Neural cell (in vitro differentiated cells): ENCODE data around the gene ZNF577. TPM values are rescaled to one million over a fixed set of nuclear protein-coding genes. Genes with fewer than 3 reads are reported as not detected.

Source experiments
- H2AFZ ChIP-seq: fragments of 200-600, 300-800 bp; sonication (generic), shearing (Covaris generic); 2 replicates; pipeline ENCODE4 v1.6.0; 2014; ENCODE audit warnings: low read depth, mild to moderate bottlenecking, antibody characterized with exemption, low read length, moderate library complexity
- H3F3A ChIP-seq: fragments of 200-600 bp; shearing (Covaris generic); 2 replicates; pipeline ENCODE4 v1.6.1; 2016; ENCODE audit warnings: mild to moderate bottlenecking, moderate library complexity, mixed read lengths, antibody characterized with exemption, low read length; ENCODE audit not compliant: insufficient read depth, poor library complexity, severe bottlenecking
- H3K27ac ChIP-seq: fragments of 200-600, 300-800 bp; sonication (generic), shearing (Covaris generic); 2 replicates; pipeline ENCODE4 v1.5.1; 2014; ENCODE audit warnings: mild to moderate bottlenecking, low read length, moderate library complexity
- H3K27me3 ChIP-seq: fragments of 300-800, 200-600 bp; sonication (generic), shearing (Covaris generic); 2 replicates; pipeline ENCODE4 v1.6.0; 2014; ENCODE audit warnings: mild to moderate bottlenecking, low read depth, low read length, moderate library complexity; ENCODE audit not compliant: insufficient read depth
- H3K36me3 ChIP-seq: fragments of 300-800, 200-600 bp; sonication (generic), shearing (Covaris generic); 2 replicates; pipeline ENCODE4 v1.5.1; 2014; ENCODE audit warnings: mild to moderate bottlenecking, antibody characterized with exemption, low read length, moderate library complexity; ENCODE audit not compliant: insufficient read depth
- H3K4me2 ChIP-seq: fragments of 300-800, 200-600 bp; sonication (generic), shearing (Covaris generic); 2 replicates; pipeline ENCODE4 v1.6.0; 2014; ENCODE audit warnings: mild to moderate bottlenecking, low read length
- H3K4me3 ChIP-seq: fragments of 300-800, 200-600 bp; sonication (generic), shearing (Covaris generic); 2 replicates; pipeline ENCODE4 v1.5.1; 2014; ENCODE audit warnings: mild to moderate bottlenecking, low read length, moderate library complexity
- H3K79me2 ChIP-seq: fragments of 200-600 bp; shearing (Covaris generic); replicated peaks from 2 replicates; pipeline ENCODE4 v1.6.0; 2014; ENCODE audit warnings: mild to moderate bottlenecking, low read length, moderate library complexity; ENCODE audit not compliant: insufficient read depth
- H3K9ac ChIP-seq: fragments of 300-800, 200-600 bp; sonication (generic), shearing (Covaris generic); 2 replicates; pipeline ENCODE4 v1.6.1; 2016; ENCODE audit warnings: mild to moderate bottlenecking, low read length, mixed read lengths
- H3K9me2 ChIP-seq: fragments of 200-600 bp; shearing (Covaris generic); 2 replicates; pipeline ENCODE4 v1.6.1; 2016; ENCODE audit warnings: mild to moderate bottlenecking, low read length, mixed read lengths; ENCODE audit not compliant: insufficient read depth
- H3K9me3 ChIP-seq: fragments of 200-600, 300-800 bp; sonication (generic), shearing (Covaris generic); 2 replicates; pipeline ENCODE4 v1.6.1; 2016; ENCODE audit warnings: mild to moderate bottlenecking, mixed run types, low read length, moderate library complexity, mixed read lengths
- H4K20me1 ChIP-seq: fragments of 200-600 bp; shearing (Covaris generic); 2 replicates; pipeline ENCODE4 v1.6.1; 2016; ENCODE audit warnings: mild to moderate bottlenecking, mixed run types; ENCODE audit not compliant: insufficient read depth
- EP300 ChIP-seq: fragments of 450-650 bp; conservative IDR thresholded peaks from 2 replicates; pipeline ENCODE4 v1.6.1; 2014; ENCODE audit warnings: antibody characterized with exemption, mild to moderate bottlenecking, moderate library complexity; ENCODE audit not compliant: poor library complexity, severe bottlenecking
- EZH2 ChIP-seq: fragments of 200-600, 300-800 bp; shearing (Covaris generic), sonication (generic); IDR thresholded peaks from 2 replicates; pipeline ENCODE4 v1.6.1; 2014; ENCODE audit warnings: antibody characterized with exemption, low read length, borderline replicate concordance, mild to moderate bottlenecking; ENCODE audit not compliant: insufficient read depth, poor library complexity, severe bottlenecking
- MXI1 ChIP-seq: fragments of 450-650 bp; conservative IDR thresholded peaks from 2 replicates; pipeline ENCODE4 v1.6.1; 2014; ENCODE audit warnings: antibody characterized with exemption, mild to moderate bottlenecking; ENCODE audit not compliant: poor library complexity, severe bottlenecking
- POLR2AphosphoS5 ChIP-seq: IDR thresholded peaks from 2 replicates; pipeline ENCODE4 v1.6.1; 2012
- RAD21 ChIP-seq: fragments of 450-650 bp; conservative IDR thresholded peaks from 2 replicates; pipeline ENCODE4 v1.6.1; 2014; ENCODE audit warnings: antibody characterized with exemption, mild to moderate bottlenecking, moderate library complexity
- REST ChIP-seq: IDR thresholded peaks from 2 replicates; pipeline ENCODE4 v1.6.1; 2012; ENCODE audit warnings: borderline replicate concordance
- SMC3 ChIP-seq: fragments of 450-650 bp; conservative IDR thresholded peaks from 2 replicates; pipeline ENCODE4 v1.6.1; 2014; ENCODE audit warnings: antibody characterized with exemption, mild to moderate bottlenecking, moderate library complexity; ENCODE audit not compliant: poor library complexity
- TAF1 ChIP-seq: IDR thresholded peaks from 2 replicates; pipeline ENCODE4 v1.6.1; 2012; ENCODE audit warnings: low read depth
- polyA plus RNA-seq: library from polyadenylated mRNA; depleted of rRNA; stranded (reverse); fragments of >200 nt; gene quantifications from 2 replicates; pipeline ENCODE4 v1.2.3, GENCODE V29; 2014
- TF ChIP-seq, protein P1 (sequence below): fragments of 450-650 bp; IDR thresholded peaks from 2 replicates; pipeline ENCODE4 v1.5.1; 2014; ENCODE audit warnings: antibody characterized with exemption, mild to moderate bottlenecking, moderate library complexity; ENCODE audit not compliant: poor library complexity, severe bottlenecking

The ZNF577 gene
- polyA plus RNA-seq, 1 donor from 2014 or later = 54.1 TPM

- TF ChIP-seq POLR2AphosphoS5 (no peak), REST (no peak), TAF1 (no peak), SMC3 (no peak)
- TF ChIP-seq, protein P1, sequence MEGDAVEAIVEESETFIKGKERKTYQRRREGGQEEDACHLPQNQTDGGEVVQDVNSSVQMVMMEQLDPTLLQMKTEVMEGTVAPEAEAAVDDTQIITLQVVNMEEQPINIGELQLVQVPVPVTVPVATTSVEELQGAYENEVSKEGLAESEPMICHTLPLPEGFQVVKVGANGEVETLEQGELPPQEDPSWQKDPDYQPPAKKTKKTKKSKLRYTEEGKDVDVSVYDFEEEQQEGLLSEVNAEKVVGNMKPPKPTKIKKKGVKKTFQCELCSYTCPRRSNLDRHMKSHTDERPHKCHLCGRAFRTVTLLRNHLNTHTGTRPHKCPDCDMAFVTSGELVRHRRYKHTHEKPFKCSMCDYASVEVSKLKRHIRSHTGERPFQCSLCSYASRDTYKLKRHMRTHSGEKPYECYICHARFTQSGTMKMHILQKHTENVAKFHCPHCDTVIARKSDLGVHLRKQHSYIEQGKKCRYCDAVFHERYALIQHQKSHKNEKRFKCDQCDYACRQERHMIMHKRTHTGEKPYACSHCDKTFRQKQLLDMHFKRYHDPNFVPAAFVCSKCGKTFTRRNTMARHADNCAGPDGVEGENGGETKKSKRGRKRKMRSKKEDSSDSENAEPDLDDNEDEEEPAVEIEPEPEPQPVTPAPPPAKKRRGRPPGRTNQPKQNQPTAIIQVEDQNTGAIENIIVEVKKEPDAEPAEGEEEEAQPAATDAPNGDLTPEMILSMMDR = no peak
- H3K79me2 ChIP-seq = no peaks in the 10 kb centered on the region
Measured at GRCh38 chr19:51891193-51891747, 3.5 kb upstream of the ZNF577 start.

GRCh38 chr19:51889934-51890333, 2.2 kb upstream of the ZNF577 start:
- no peaks in the 10 kb centered on the region for H4K20me1 ChIP-seq
- no peak overlapping the region for H3K9ac ChIP-seq
- H3K4me3 ChIP-seq = no peak overlapping the region
- H3F3A ChIP-seq = no peaks in the 10 kb centered on the region
- H2AFZ ChIP-seq = no peak overlapping the region
- no peak overlapping the region for H3K27ac ChIP-seq
- H3K27me3 ChIP-seq = no peaks in the 10 kb centered on the region
- no peaks in the 10 kb centered on the region for H3K9me2 ChIP-seq
- no peak overlapping the region for H3K4me2 ChIP-seq
- H3K79me2 ChIP-seq = no peaks in the 10 kb centered on the region
- H3K9me3 ChIP-seq = peaks cover 27% of the 10 kb centered on the region
- TF ChIP-seq EP300 (no peak), POLR2AphosphoS5 (no peak), SMC3 (no peak), RAD21 (no peak), EZH2 (no peak), REST (no peak), TAF1 (no peak), MXI1 (no peak)
- TF ChIP-seq, protein P1 = no peak
- peaks cover 47% of the 10 kb centered on the region for H3K36me3 ChIP-seq

More at GRCh38 chr19:51891193-51891747, 3.5 kb upstream of the ZNF577 start:
- Histone ChIP-seq H3K9me2 (no peaks in the 10 kb centered on the region), H3K9me3 (peaks cover 28% of the 10 kb centered on the region), H3K36me3 (peaks cover 54% of the 10 kb centered on the region), H3K27ac (no peak overlapping the region), H3K4me3 (no peak overlapping the region), H2AFZ (no peak overlapping the region), H3K9ac (no peak overlapping the region), H3K4me2 (no peak overlapping the region), H3K27me3 (no peaks in the 10 kb centered on the region), H4K20me1 (no peaks in the 10 kb centered on the region), H3F3A (no peaks in the 10 kb centered on the region)
